Right lung (tissue), 5 donors: ENCODE measurements around the gene MTRF1L. TPM values are rescaled to one million over a fixed set of nuclear protein-coding genes. Genes with fewer than 3 reads are reported as not detected.
"Not testable (repeated sequence)": the region's sequence is repeated elsewhere in the genome, so short reads cannot be mapped to it uniquely, and the experiment has no call there.

Experiments used
- DNase-seq, 2 donors: peaks; one replicate each; pipeline ENCODE4 v3.0.0-alpha.2; 2013
- polyA plus RNA-seq, 5 donors: library from polyadenylated mRNA; unstranded; fragments of 120-200 nt; gene quantifications; one replicate each; pipeline versions ENCODE4 v1.2.1 to v1.2.3, GENCODE V29; 2013; ENCODE audit warnings: inconsistent platforms in 1 of 5, low replicate concordance in 1 of 5; ENCODE audit not compliant: insufficient read length in 5 of 5, insufficient read depth in 1 of 5

The MTRF1L gene
- polyA plus RNA-seq, 5 donors: 14.7 to 28.0 (median 23.2) TPM

DNA sequence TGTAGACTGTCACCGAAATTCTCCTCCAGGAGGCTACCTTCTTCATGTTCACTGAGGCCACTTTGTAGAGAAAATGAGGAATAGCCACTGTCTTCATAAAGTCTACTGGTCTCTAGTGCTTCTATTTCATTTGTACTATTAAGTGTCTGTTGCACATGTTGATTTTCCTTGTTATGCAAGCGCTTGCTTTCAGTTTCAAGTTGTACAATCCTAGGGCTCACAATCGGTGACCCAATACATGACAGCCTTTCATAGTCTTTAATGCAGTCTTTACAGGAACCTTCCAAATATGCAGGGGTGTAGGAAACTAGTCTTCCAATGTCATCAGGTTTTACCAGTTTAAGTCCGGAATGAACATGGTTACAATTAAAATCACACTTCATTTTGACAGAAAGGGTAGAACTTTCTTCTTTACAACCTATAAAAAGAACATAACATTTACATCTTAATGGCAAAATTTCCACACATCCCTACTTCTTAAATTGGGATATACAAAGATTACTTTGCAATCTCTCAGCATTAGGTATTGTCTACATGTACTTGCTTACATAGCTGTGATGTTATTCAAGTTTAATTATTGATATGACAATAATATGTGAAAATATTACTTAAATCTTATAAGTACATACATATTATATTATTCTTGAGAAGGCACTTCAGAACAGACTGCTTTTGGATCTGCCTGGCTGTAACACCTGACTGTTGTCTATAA is 27.1 kb downstream of the MTRF1L start:
- no peak for DNase-seq

- no peak for DNase-seq
Measured at GRCh38 chr6:152973916-152974315, 28.6 kb downstream of the MTRF1L start.

- no peak for DNase-seq
Measured at GRCh38 chr6:152969688-152970418, 32.7 kb downstream of the MTRF1L start.

DNA sequence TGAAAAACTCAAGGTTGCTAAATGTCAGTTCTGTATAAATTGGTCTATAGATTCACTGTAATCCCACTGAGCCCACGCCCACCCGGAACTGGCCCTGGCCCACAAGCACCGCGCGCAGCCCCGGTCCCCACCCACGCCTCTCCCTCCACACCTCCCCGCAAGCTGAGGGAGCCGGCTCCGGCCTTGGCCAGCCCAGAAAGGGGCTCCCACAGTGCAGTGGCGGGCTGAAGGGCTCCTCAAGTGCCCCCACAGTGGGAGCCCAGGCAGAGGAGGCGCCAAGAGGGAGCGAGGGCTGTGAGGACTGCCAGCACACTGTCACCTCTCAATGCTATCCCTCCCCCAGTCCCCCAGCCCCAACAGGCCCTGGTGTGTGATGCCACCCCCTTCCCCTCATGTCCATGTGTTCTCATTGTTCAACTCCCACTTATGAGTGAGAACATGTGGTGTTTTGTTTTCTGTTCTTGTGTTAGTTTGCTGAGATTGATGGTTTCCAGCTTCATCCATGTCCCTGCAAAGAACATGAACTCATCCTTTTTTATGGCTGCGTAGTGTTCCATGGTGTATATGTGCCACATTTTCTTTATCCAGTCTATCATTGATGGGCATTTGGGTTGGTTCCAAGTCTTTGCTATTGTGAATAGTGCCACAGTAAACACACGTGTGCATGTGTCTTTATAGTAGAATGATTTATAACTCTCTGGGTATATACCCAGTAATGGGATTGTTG is 36.2 kb downstream of the MTRF1L start:
- DNase-seq: not testable (repeated sequence)

GRCh38 chr6:152959333-152959732 is 43.2 kb downstream of the MTRF1L start:
- no peak for DNase-seq

DNA sequence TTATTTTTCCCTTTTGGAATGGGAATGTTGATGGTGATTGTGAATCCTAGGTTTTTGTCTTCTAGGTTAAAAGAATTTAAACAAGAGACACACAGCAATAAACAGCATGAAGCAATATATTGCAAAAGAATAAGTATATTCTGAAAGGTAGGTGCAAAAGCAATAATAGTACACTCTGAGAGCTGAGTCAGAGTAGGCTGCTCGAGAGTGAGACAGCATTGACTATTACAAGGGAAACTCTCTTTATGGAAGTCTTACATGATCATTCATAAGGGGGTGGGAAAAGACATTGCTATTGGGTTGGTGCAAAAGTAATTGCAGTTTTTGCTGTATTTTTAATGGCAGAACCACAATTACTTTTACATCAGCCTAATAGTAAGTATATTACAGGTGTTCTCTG is 44.7 kb downstream of the MTRF1L start:
- no peak for DNase-seq

DNA sequence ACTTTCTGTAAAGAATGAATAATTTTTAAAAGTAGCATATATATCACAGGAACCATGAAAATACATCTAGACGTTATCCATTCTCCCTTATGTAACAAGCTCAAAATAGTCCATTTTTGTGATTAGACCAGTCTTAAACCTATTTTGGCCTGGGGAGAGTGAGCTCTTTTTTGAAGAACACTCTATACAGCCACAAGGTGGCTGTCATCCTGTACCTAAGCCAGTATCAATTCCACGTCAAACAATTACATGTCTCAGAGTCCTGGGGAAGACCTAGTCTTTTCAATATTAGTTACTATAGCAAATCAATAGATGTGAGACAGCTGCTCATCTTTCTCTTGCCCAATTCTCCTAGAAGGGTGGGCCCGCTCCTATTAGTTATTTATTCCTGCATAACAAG is 48.1 kb downstream of the MTRF1L start:
- no peak for DNase-seq

DNA sequence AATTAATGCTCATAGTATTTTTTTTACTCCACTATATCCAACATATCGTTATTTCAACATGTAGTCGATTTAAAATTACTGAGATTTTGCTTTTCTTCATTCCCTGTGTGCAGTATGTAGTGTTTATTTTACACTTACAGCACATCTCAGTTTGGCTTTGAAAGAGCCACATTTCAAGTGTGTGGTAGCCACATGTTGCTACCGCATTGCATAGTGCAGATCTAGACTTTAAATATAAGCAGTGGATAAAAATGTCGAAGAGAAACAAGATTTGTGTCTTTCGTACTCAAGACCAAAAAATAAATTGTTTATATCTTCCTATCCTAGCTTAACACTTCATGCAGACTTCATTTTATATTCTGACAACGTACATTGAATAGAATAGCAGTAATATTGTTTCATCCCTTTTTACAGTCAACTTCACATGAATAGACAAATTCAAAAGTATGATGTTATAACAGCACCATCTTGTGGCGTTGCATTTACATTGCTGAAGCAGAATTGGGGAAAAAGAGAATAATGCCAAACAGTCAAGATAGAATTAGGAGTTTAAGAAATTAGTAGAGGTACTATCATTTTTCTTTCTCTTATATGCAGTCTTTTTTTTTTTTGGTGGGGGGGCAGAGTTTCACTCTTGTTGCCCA is 49.5 kb downstream of the MTRF1L start:
- DNase-seq: peak in 1 of 2 donors; percentile 16

GRCh38 chr6:152952045-152952444 is 50.5 kb downstream of the MTRF1L start:
- no peak for DNase-seq

- DNase-seq: no peak
Measured at GRCh38 chr6:152950240-152950639, 52.3 kb downstream of the MTRF1L start.

DNA sequence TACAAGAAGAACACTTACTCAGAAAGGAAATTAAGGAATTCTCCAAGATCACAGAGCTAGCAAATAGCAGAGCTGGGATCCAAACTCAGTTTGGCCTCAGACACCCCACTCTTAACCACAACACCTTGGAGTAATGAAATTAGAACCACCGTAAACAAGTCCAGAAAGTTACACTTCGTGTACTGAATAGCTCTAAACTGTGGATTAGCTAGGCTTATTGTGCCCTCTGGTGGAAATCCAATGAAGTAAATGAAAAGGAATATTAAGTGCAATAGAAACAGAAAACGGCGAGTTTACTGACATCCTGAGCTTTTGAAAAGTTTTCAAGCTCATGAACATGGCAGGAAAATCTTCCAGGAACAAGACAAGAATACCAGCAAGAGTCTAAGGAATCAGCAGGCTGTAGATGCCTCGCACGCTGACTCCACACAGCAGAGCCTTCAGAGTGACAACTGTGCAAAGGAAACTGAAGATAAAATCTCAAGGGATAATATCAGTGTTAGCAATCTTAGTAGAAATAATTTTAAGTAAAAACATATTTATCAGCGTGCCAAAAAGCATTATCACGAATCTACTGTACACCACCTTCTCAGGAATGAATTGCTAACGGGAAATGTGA is 54.2 kb downstream of the MTRF1L start:
- peak; percentile 15 to 36 for DNase-seq

DNA sequence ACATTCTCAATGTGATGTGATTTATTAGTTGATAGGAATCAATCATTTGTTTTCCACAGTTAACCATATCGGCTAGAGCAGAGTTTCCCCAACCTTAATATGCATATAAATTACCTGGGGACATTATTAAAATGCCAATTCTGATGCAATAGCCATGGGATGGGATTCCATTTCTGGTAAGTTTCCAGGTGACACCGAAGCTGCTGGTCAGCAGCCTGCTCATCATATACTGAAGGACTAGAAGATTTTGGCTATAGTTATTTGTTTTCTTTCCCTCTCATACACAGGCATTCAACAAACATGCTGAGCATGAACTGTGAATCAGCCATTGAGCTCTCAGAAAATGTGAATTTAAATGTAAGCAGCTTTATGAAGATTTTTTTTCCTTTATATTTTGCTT is 55.5 kb downstream of the MTRF1L start:
- DNase-seq: no peak

DNA sequence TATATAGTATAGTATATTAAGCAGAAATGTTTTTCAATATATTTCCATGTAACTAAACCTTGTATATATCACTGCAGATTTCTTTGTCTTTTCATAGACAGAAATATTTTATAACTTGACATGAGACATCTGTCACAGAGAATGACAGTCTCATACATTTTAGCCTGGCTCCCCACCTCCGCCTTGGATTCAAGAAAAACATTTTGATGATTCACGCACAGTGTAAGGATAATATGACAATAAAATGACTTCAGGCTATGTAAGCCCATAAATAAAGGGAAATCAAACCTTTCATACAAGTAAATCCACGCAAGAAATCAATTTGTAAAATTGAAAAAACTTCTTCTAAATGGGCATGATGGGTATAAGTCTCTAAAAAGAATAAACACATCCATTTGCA is 56.0 kb downstream of the MTRF1L start:
- DNase-seq: no peak

DNA sequence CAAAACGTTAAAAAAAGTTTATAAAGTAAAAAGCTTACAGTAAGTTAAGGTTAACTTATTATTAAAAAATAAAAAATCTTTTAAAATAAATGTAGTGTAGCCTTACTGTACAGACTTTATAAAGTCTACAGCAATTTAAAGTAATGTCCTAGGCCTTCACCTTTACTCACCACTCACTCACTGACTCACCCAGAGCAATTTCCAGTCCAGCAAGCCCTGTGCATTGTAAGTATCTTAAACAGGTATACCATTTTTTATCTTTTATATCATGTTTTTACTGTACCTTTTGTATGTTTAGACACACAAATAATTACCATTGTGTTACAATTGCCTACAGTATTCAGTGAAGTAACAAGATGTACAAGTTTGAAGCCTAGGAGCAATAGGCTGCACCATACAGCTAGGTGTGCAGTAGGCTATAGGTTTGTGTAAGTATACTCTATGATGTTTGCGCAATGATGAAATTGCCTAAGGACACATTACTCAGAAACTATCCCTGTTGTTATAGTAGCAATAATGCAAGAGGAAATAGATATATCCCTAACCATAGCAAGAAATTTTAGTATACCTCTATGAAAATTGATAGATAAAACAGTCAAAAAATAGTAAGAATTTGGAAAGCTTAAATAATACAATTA is 59.1 kb downstream of the MTRF1L start:
- DNase-seq: no peak

- DNase-seq: no peak
Measured at GRCh38 chr6:152942319-152942869, 60.1 kb downstream of the MTRF1L start.

- no peak for DNase-seq
Measured at GRCh38 chr6:152941746-152942145, 60.8 kb downstream of the MTRF1L start.

Other genes with a start within 250 kb of the MTRF1L start
- gene FBXO5, start 19.7 kb downstream of the MTRF1L start, polyA plus RNA-seq: 10 to 100 TPM; 20.3 to 46.2 (median 28.6) TPM
- 1 to 10 TPM; 1.7 to 3.6 (median 2.5) TPM for gene RGS17, start 128.6 kb upstream of the MTRF1L start, polyA plus RNA-seq